Measurements from ENCODE around the gene LMX1A.

LMX1A gene

DNA sequence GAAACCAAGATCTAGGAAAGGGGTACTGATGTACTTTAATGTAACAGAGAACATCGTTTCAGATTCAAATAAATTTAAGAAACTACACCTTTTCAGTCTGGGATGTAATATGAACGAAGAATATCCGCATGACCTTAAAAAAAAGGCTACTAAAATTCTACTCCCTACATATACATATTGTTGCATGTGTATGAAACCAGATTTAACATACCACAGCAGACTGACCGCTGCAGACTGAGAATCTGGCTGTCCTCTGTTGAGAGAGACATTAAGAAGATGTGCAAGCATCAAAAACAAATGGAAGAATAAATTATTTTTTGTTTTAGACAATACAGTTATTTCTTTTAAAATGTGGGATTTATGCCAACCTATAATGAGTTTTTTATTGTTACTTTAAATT lies 166.6 kb downstream of the LMX1A start:
- TF ChIP-seq EZH2phosphoT487 (IDR thresholded peaks at IDR 0.05; ENCODE audit: borderline replicate concordance): no peak
- TF ChIP-seq, protein P1, sequence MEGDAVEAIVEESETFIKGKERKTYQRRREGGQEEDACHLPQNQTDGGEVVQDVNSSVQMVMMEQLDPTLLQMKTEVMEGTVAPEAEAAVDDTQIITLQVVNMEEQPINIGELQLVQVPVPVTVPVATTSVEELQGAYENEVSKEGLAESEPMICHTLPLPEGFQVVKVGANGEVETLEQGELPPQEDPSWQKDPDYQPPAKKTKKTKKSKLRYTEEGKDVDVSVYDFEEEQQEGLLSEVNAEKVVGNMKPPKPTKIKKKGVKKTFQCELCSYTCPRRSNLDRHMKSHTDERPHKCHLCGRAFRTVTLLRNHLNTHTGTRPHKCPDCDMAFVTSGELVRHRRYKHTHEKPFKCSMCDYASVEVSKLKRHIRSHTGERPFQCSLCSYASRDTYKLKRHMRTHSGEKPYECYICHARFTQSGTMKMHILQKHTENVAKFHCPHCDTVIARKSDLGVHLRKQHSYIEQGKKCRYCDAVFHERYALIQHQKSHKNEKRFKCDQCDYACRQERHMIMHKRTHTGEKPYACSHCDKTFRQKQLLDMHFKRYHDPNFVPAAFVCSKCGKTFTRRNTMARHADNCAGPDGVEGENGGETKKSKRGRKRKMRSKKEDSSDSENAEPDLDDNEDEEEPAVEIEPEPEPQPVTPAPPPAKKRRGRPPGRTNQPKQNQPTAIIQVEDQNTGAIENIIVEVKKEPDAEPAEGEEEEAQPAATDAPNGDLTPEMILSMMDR (conservative IDR thresholded peaks at IDR 0.05; ENCODE audit: low read length): no peak
- Histone ChIP-seq H3K9ac (ENCODE audit: low read depth, low read length, poor library complexity, severe bottlenecking) (no peak overlapping the region), H2AFZ (ENCODE audit: low read length) (no peak overlapping the region), H3K79me2 (ENCODE audit: insufficient read depth, low read length) (no peaks in the 10 kb centered on the region), H3K9me3 (ENCODE audit: insufficient read depth, low read depth, low read length) (no peaks in the 10 kb centered on the region), H3K4me2 (ENCODE audit: low read depth, low read length, poor library complexity, severe bottlenecking) (no peak overlapping the region), H3K36me3 (ENCODE audit: insufficient read depth, low read length) (no peaks in the 10 kb centered on the region), H3F3A (ENCODE audit: low read depth) (no peaks in the 10 kb centered on the region), H3K9me2 (replicated peaks; ENCODE audit: low read depth, low read length) (no peaks in the 10 kb centered on the region), H3K4me1 (ENCODE audit: insufficient read depth, low read length, poor library complexity, severe bottlenecking) (no peaks in the 10 kb centered on the region), H3K27me3 (ENCODE audit: insufficient read depth, low read length, poor library complexity, severe bottlenecking) (no peaks in the 10 kb centered on the region), H3K4me3 (ENCODE audit: low read length, poor library complexity, severe bottlenecking) (no peak overlapping the region), H4K20me1 (ENCODE audit: insufficient read depth, low read length, poor library complexity, severe bottlenecking) (no peaks in the 10 kb centered on the region)

GRCh38 chr1:165189011-165189410 lies 167.5 kb downstream of the LMX1A start:
- Histone ChIP-seq H3K9me2 (replicated peaks; ENCODE audit: low read depth, low read length) (no peaks in the 10 kb centered on the region), H3K27me3 (ENCODE audit: insufficient read depth, low read length, poor library complexity, severe bottlenecking) (no peaks in the 10 kb centered on the region), H3K4me2 (ENCODE audit: low read depth, low read length, poor library complexity, severe bottlenecking) (no peak overlapping the region), H4K20me1 (ENCODE audit: insufficient read depth, low read length, poor library complexity, severe bottlenecking) (no peaks in the 10 kb centered on the region), H3K4me3 (ENCODE audit: low read length, poor library complexity, severe bottlenecking) (no peak overlapping the region), H3K79me2 (ENCODE audit: insufficient read depth, low read length) (no peaks in the 10 kb centered on the region), H3K36me3 (ENCODE audit: insufficient read depth, low read length) (no peaks in the 10 kb centered on the region), H3K4me1 (ENCODE audit: insufficient read depth, low read length, poor library complexity, severe bottlenecking) (no peaks in the 10 kb centered on the region), H2AFZ (ENCODE audit: low read length) (no peak overlapping the region), H3F3A (ENCODE audit: low read depth) (no peaks in the 10 kb centered on the region), H3K9me3 (ENCODE audit: insufficient read depth, low read depth, low read length) (peaks cover 5% of the 10 kb centered on the region; the same call in 1 of the 2 replicates), H3K9ac (ENCODE audit: low read depth, low read length, poor library complexity, severe bottlenecking) (no peak overlapping the region)
- TF ChIP-seq EZH2phosphoT487 (IDR thresholded peaks at IDR 0.05; ENCODE audit: borderline replicate concordance): no peak
- TF ChIP-seq, protein P1 (conservative IDR thresholded peaks at IDR 0.05; ENCODE audit: low read length): no peak

DNA sequence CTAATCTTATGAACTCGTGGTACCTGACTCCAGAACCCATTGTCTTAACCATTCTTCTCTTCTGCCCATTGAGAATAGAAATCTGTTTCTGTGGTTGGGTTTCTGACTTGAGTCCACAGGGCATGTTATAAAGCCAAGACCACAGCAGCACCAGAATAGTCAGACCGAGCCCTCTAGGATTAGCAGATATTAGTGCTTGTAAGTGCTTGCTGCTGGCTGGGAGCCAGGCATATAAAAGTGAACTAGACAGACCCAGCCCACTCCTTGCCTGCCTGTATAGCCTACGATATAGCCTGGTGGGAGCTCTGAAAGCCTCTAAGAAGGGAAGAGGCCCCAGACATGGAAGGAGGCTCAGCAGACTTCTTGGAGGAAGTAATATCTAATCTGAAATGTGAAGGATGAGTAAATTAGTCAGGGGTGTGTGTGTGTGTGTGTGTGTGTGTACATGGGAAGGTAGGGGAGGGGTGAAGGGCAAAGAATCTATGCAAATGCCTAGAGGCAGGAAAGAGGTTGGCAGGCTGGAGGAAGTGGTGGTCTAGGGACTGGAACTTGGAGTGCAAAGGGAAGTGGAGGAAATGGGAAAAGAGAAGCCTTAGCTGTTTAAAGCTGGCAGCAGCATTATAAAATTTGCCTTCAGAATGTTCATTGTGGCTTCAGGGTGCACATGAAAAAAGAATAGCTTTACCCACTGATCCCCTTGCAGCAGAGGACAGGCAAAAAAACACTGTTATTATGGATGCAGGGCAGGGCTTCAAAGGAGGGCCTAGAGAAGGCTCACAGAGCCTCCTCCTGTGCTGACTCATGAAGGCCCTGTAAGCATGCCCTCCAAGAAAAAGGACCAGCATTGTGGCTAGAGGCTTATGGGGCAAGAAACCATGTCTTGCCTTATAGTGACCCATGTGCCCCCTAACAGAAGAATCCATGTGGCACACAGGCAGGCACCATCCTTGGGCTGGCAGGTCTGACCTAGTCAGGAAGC lies 169.2 kb downstream of the LMX1A start:
- Histone ChIP-seq H3K79me2 (ENCODE audit: insufficient read depth, low read length) (no peaks in the 10 kb centered on the region), H3K27me3 (ENCODE audit: insufficient read depth, low read length, poor library complexity, severe bottlenecking) (no peaks in the 10 kb centered on the region), H3K4me2 (ENCODE audit: low read depth, low read length, poor library complexity, severe bottlenecking) (no peak overlapping the region), H3K4me3 (ENCODE audit: low read length, poor library complexity, severe bottlenecking) (no peak overlapping the region), H3K9me3 (ENCODE audit: insufficient read depth, low read depth, low read length) (peaks cover 5% of the 10 kb centered on the region; the same call in 1 of the 2 replicates), H3K9me2 (replicated peaks; ENCODE audit: low read depth, low read length) (no peaks in the 10 kb centered on the region), H3K9ac (ENCODE audit: low read depth, low read length, poor library complexity, severe bottlenecking) (no peak overlapping the region), H4K20me1 (ENCODE audit: insufficient read depth, low read length, poor library complexity, severe bottlenecking) (no peaks in the 10 kb centered on the region), H2AFZ (ENCODE audit: low read length) (no peak overlapping the region), H3K4me1 (ENCODE audit: insufficient read depth, low read length, poor library complexity, severe bottlenecking) (no peaks in the 10 kb centered on the region), H3K36me3 (ENCODE audit: insufficient read depth, low read length) (no peaks in the 10 kb centered on the region), H3F3A (ENCODE audit: low read depth) (no peaks in the 10 kb centered on the region)
- no peak for TF ChIP-seq EZH2phosphoT487 (IDR thresholded peaks at IDR 0.05; ENCODE audit: borderline replicate concordance)
- TF ChIP-seq, protein P1 (conservative IDR thresholded peaks at IDR 0.05; ENCODE audit: low read length): no peak
